NT2/D1 (cell line): ENCODE data around the gene VAV3.

ENCODE experiments used
- DNase-seq: peaks from one replicate; pipeline ENCODE4 v3.0.0-alpha.2; 2011; ENCODE audit warnings: low read depth, low spot score
- H3K27me3 ChIP-seq: 2 replicates; pipeline ENCODE4 v1.6.0; 2011; ENCODE audit warnings: mild to moderate bottlenecking; ENCODE audit not compliant: insufficient read length, insufficient read depth
- H3K36me3 ChIP-seq: 2 replicates; pipeline ENCODE4 v1.6.1; 2011; ENCODE audit warnings: mild to moderate bottlenecking, low read length, mixed read lengths; ENCODE audit not compliant: insufficient read depth, insufficient read length
- H3K4me1 ChIP-seq: 2 replicates; pipeline ENCODE4 v1.5.1; 2011; ENCODE audit not compliant: insufficient read depth, insufficient read length
- H3K4me3 ChIP-seq: 2 replicates; pipeline ENCODE4 v1.5.1; 2011; ENCODE audit warnings: low read depth; ENCODE audit not compliant: insufficient read length
- H3K9ac ChIP-seq: 2 replicates; pipeline ENCODE4 v1.6.0; 2011; ENCODE audit warnings: low read depth; ENCODE audit not compliant: insufficient read length
- H3K9me3 ChIP-seq: 2 replicates; pipeline ENCODE4 v1.5.1; 2011; ENCODE audit warnings: mild to moderate bottlenecking, low read length; ENCODE audit not compliant: insufficient read depth
- SUZ12 ChIP-seq: IDR thresholded peaks from 2 replicates; pipeline ENCODE4 v1.6.1; 2011; ENCODE audit not compliant: insufficient read length, insufficient read depth; ENCODE audit errors: extremely low read depth
- YY1 ChIP-seq: IDR thresholded peaks from 2 replicates; pipeline ENCODE4 v1.6.1; 2011; ENCODE audit not compliant: insufficient read length, insufficient read depth
- ZNF274 ChIP-seq: IDR thresholded peaks from 2 replicates; pipeline ENCODE4 v1.6.1; 2011; ENCODE audit warnings: mild to moderate bottlenecking, low read depth, low read length

VAV3 gene

GRCh38 chr1:107941531-107941930, 23.4 kb downstream of the VAV3 start:
- H3K36me3 ChIP-seq: no peaks in the 10 kb centered on the region

DNA sequence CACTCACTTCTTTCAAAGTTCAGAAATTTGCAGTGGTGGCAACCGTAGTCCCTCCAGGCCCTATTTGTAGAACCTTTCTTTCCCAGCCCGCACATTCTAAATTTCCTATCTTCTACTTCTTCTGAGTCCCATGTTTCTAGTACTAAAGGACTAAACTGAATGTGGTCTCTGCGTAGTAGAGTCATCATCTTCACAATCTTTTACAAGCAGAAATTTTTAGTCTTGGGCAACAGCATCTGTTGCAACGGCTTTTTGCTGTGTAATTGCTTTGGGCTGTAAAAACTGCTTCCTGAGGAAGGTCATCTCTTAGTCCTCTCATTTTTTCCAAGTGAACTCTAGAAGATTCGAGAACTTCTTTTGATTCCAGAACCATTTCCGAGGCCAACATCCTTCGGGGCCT, 23.9 kb downstream of the VAV3 start:
- Histone ChIP-seq H3K36me3 (no peaks in the 10 kb centered on the region), H3K4me3 (no peak overlapping the region), H3K9ac (no peak overlapping the region), H3K4me1 (peaks cover 2% of the 10 kb centered on the region), H3K9me3 (no peaks in the 10 kb centered on the region), H3K27me3 (no peaks in the 10 kb centered on the region)
- TF ChIP-seq SUZ12 (no peak), YY1 (no peak), ZNF274 (no peak)
- DNase-seq: no peak

More at GRCh38 chr1:107941531-107941930, 23.4 kb downstream of the VAV3 start:
- no peak for DNase-seq
- no peak for TF ChIP-seq SUZ12
- TF ChIP-seq YY1: no peak
- no peak for TF ChIP-seq ZNF274
- H3K9me3 ChIP-seq: no peaks in the 10 kb centered on the region
- peaks cover 2% of the 10 kb centered on the region for H3K4me1 ChIP-seq
- H3K4me3 ChIP-seq: no peak overlapping the region
- no peaks in the 10 kb centered on the region for H3K27me3 ChIP-seq
- no peak overlapping the region for H3K9ac ChIP-seq

- TF ChIP-seq SUZ12: no peak
- no peak for TF ChIP-seq YY1
- no peak for TF ChIP-seq ZNF274
- H3K27me3 ChIP-seq: no peaks in the 10 kb centered on the region
- no peak overlapping the region for H3K4me3 ChIP-seq
- no peak overlapping the region for H3K9ac ChIP-seq
- no peak for DNase-seq
- H3K9me3 ChIP-seq: no peaks in the 10 kb centered on the region
- H3K4me1 ChIP-seq: peaks cover 2% of the 10 kb centered on the region
- no peaks in the 10 kb centered on the region for H3K36me3 ChIP-seq
These were observed 24.3 kb downstream of the VAV3 start for GRCh38 chr1:107940701-107941100.

DNA sequence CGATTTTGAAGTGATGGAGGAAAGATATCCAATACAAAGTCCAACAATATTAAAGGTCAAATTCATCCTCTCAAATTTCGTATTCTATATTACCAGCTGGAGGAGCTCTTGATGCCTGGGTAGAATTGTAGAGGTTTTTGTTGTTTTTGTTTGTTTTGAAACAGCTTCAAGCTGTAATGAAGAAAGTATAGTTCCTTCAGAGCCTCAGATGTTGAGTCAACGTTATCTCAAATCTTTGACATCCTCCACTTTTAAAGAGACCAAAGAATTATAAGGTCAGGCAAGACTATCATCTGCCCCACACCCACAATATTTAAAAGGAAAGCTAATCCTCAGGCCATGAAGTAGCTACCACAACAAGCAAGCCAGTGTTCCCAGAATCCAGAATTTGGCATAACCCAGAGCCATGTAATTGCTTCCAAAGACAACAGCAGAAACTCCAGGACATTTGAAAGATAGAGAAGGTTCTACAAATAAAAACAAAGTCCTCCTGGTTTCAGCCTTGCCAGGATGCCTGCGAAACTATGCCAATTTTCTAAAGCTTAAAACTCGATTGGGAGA, 24.9 kb downstream of the VAV3 start:
- Histone ChIP-seq H3K36me3 (no peaks in the 10 kb centered on the region), H3K4me1 (peaks cover 2% of the 10 kb centered on the region), H3K4me3 (no peak overlapping the region), H3K27me3 (no peaks in the 10 kb centered on the region), H3K9ac (no peak overlapping the region), H3K9me3 (no peaks in the 10 kb centered on the region)
- no peak for TF ChIP-seq ZNF274
- DNase-seq: no peak

DNA sequence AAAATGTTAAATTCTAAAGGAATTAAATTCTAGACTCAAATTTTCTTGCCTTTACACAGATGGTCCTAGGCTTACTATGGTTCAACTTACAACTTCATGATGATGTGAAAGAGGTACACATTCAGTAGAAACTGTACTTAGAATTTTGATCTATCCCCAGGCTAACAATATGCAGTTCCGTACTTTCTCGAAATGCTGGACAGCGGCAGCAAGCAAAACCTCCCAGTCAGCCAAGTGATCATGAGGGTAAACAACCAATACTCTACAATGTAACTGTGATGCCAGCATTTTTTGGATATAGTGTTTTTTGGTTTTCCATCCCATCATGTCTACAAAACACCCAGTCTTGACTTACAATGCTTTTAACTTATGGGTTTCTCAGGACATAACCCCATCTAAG, 25.7 kb downstream of the VAV3 start:
- Histone ChIP-seq H3K4me1 (peaks cover 2% of the 10 kb centered on the region), H3K36me3 (no peaks in the 10 kb centered on the region), H3K27me3 (no peaks in the 10 kb centered on the region), H3K4me3 (no peak overlapping the region), H3K9me3 (no peaks in the 10 kb centered on the region), H3K9ac (no peak overlapping the region)
- DNase-seq: no peak
- TF ChIP-seq ZNF274: no peak
- no peak for TF ChIP-seq YY1
- TF ChIP-seq SUZ12: no peak

- DNase-seq: peak; percentile 71
These were observed 28.2 kb downstream of the VAV3 start for GRCh38 chr1:107936498-107937481.

DNA sequence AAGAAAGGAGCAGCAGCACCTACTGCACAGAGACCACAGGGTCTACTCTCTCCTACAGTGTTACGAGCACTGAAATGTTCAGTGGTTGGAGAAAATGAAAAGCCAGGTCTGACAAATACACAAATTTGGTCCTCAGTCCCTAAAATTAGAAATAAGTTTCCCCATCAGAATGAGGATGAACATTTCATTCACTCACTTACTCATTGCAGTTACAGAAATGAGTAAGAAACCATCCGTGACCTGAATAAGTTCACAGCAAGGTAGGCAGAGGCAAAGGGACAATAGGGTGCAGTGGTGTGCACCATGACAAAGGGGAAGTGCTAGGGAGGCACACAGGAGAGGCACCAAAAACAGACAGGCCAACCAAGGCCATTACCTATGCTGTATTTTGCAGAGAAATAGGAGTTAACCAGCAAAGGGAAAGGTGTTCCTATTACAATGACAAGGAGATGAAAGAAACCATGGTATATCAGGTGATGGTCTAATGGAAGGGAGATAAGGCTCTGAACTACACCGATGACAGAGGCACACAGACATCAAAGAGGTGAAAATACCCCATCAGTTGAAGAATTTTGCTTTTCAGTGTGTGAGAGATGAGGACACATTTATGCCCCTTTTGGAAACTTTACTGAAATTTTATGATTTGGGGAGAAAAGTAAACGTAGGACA, 29.4 kb downstream of the VAV3 start:
- Histone ChIP-seq H3K9me3 (0 out of 2 replicates have a peak, but pooled peaks cover 4% of the 10 kb centered on the region), H3K27me3 (no peaks in the 10 kb centered on the region), H3K4me3 (no peak overlapping the region), H3K36me3 (no peaks in the 10 kb centered on the region), H3K9ac (no peak overlapping the region), H3K4me1 (peaks cover 2% of the 10 kb centered on the region)
- TF ChIP-seq SUZ12 (no peak), ZNF274 (no peak), YY1 (no peak)
- no peak for DNase-seq

More at GRCh38 chr1:107936498-107937481, 28.2 kb downstream of the VAV3 start:
- 0 out of 2 replicates have a peak, but pooled peaks cover 4% of the 10 kb centered on the region for H3K9me3 ChIP-seq
- H3K36me3 ChIP-seq: no peaks in the 10 kb centered on the region
- H3K4me3 ChIP-seq: no peak overlapping the region
- no peak for TF ChIP-seq YY1
- TF ChIP-seq SUZ12: no peak
- TF ChIP-seq ZNF274: no peak
- H3K4me1 ChIP-seq: peaks cover 2% of the 10 kb centered on the region
- H3K9ac ChIP-seq: no peak overlapping the region
- no peaks in the 10 kb centered on the region for H3K27me3 ChIP-seq
